Measurements from ENCODE around the gene KLHL11.

The KLHL11 gene

DNA sequence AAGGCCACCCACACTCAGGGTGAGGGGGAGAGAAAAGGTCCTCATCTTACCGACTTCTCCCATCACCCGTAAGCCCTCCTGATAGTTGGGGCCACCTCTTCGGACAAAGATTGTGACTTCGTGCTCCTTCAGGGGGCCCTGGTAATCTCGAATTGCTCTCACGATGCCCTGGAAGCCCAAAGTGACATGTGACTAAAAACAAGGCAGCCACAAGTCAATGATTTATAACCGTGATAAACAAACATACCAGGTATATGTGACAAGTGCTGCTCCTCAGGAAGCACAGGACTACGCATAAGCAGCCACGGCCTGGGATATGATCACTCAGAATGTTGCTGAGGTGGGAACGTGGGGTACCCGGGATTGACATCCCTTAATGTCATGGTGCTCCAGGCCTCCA, 36.4 kb upstream of the KLHL11 start:
- FAIRE-seq (no peak), DNase-seq (ENCODE audit: insufficient read length, low spot score) (no peak)
- TF ChIP-seq, protein P1, sequence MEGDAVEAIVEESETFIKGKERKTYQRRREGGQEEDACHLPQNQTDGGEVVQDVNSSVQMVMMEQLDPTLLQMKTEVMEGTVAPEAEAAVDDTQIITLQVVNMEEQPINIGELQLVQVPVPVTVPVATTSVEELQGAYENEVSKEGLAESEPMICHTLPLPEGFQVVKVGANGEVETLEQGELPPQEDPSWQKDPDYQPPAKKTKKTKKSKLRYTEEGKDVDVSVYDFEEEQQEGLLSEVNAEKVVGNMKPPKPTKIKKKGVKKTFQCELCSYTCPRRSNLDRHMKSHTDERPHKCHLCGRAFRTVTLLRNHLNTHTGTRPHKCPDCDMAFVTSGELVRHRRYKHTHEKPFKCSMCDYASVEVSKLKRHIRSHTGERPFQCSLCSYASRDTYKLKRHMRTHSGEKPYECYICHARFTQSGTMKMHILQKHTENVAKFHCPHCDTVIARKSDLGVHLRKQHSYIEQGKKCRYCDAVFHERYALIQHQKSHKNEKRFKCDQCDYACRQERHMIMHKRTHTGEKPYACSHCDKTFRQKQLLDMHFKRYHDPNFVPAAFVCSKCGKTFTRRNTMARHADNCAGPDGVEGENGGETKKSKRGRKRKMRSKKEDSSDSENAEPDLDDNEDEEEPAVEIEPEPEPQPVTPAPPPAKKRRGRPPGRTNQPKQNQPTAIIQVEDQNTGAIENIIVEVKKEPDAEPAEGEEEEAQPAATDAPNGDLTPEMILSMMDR (IDR thresholded peaks at IDR 0.05; ENCODE audit: insufficient read depth, missing control alignments): no peak

DNA sequence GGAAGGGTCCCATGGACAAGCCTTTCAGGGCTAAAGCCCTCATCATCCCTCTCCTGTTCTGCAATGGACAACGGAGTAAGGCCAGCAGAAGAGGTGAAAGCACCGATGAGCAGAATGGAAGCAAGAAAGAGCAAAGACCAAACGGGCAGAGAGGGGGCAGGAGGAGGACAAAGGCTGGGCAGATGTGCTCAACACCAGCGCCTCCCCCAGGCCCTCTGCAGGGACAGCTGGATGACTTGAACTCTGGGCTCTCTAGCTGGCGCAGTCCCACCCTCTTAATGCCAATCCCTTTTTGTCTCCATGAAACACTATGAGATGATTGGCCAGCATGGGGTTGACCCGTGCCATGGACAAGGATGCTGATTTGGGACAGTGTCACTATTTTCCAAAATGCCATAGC, 31.5 kb upstream of the KLHL11 start:
- DNase-seq (ENCODE audit: insufficient read length, low spot score) (no peak), FAIRE-seq (no peak)
- TF ChIP-seq, protein P1 (IDR thresholded peaks at IDR 0.05; ENCODE audit: insufficient read depth, missing control alignments): no peak

GRCh38 chr17:41895617-41896016, 30.4 kb upstream of the KLHL11 start:
- DNase-seq (ENCODE audit: insufficient read length, low spot score) (no peak), FAIRE-seq (no peak)
- TF ChIP-seq, protein P1 (IDR thresholded peaks at IDR 0.05; ENCODE audit: insufficient read depth, missing control alignments): no peak

- FAIRE-seq (no peak), DNase-seq (ENCODE audit: insufficient read length, low spot score) (no peak)
- TF ChIP-seq, protein P1 (IDR thresholded peaks at IDR 0.05; ENCODE audit: insufficient read depth, missing control alignments): no peak
These were observed 29.6 kb upstream of the KLHL11 start for GRCh38 chr17:41894791-41895331.

DNA sequence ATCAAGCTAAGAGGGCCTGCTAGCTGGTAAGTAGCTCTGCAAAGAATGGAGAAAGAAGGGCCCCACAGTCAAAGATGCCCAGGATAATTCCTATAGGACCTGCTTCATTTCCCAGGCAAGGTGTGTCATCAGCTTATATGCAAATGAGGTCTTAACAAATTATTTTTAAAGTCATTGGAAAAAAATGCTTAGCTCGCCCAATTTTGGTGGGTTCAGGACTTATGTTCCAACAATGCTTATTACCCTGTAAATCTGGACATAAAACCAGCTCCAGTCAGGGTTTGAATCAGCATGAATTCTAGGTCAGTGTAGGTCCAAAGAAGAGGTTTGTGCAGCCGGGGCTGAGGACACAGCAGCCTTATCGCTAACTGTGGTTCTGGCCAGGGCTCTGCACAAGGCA, 28.2 kb upstream of the KLHL11 start:
- DNase-seq (ENCODE audit: insufficient read length, low spot score): no peak
- no peak for FAIRE-seq
- TF ChIP-seq, protein P1 (IDR thresholded peaks at IDR 0.05; ENCODE audit: insufficient read depth, missing control alignments): no peak

DNA sequence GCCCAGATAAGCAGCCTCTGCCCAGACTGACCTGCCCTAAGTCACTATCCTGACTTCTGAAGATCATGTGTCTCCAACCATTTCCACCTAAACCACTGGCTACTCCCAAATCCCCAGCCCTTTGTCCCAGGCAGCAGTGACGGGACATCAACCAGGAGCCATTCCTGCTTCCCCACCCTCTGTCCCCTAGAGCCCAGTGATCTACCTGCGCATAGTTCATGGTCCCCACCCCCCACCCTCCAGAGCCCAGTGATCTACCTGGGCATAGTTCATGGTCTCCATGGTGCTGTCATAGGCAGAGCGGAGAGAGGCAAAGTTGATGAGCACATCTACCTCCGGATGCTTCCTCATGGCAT, 26.8 kb upstream of the KLHL11 start:
- FAIRE-seq (no peak), DNase-seq (ENCODE audit: insufficient read length, low spot score) (no peak)
- TF ChIP-seq, protein P1 (IDR thresholded peaks at IDR 0.05; ENCODE audit: insufficient read depth, missing control alignments): no peak

DNA sequence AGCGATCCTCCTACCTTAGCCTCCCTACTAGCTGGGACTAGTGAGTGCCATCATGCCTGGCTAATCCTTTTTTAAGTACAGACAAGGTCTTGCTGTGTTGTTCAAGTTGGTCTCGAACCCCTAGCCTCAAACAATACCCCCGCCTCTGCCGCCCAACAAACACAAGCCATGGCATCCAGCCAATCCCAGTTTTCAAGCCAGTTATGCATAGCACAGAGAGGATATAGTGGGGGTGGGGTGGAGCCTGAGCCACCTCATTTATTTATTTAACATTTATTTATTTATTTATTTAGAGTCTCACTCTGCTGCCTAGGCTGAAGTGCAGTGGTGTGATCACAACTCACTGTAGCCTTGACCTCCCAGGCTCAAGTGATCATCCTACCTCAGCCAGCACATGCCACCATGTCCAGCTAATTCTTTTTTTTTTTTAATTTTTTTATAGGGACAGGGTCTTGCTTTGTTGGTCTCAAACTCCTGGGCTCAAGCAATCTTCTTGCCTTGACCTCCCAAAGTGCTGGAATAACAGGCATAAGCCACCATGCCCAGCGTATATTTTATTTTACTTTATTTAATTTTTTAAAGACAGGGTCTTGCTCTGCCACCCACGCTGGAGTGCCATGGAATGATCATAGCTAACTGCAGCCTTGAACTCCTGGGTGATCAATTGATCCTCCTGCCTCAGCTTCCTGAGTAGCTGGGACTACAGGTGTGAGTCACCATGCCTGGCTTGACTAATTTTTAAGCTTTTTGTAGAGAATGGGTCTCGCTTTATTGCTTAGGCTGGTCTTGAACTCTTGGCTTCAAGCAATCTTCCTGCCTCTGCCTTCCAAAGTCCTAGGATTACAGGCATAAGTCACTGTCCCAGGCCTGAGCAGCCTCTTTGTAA, 26.2 kb upstream of the KLHL11 start:
- no peak for FAIRE-seq
- TF ChIP-seq, protein P1 (IDR thresholded peaks at IDR 0.05; ENCODE audit: insufficient read depth, missing control alignments): no peak
- no peak for DNase-seq (ENCODE audit: insufficient read length, low spot score)
